ENCODE measurements around the gene GRB10.

Gene GRB10

GRCh38 chr7:50644114-50644513 is 138.6 kb downstream of the GRB10 start:
- TF ChIP-seq CTCF (IDR thresholded peaks at IDR 0.05; ENCODE audit: unreplicated experiment in 3 of 3): no peak
- Mint-ChIP-seq H3K27me3 (ENCODE audit: low read depth) (peaks cover 3% of the 10 kb centered on the region), H3K4me3 (no peak overlapping the region), H3K4me1 (peaks cover 10% of the 10 kb centered on the region), H3K9me3 (no peaks in the 10 kb centered on the region), H3K36me3 (ENCODE audit: low read depth) (peaks cover 23% of the 10 kb centered on the region), H3K27ac (no peak overlapping the region)

- H3K4me1 Mint-ChIP-seq: peaks cover 10% of the 10 kb centered on the region
- H3K27me3 Mint-ChIP-seq (ENCODE audit: low read depth): peaks cover 3% of the 10 kb centered on the region
- H3K9me3 Mint-ChIP-seq: peaks cover 14% of the 10 kb centered on the region
- H3K27ac Mint-ChIP-seq: no peak overlapping the region
- peaks cover 32% of the 10 kb centered on the region for H3K36me3 Mint-ChIP-seq (ENCODE audit: low read depth)
- TF ChIP-seq CTCF (IDR thresholded peaks at IDR 0.05; ENCODE audit: unreplicated experiment in 3 of 3): no peak
- no peak overlapping the region for H3K4me3 Mint-ChIP-seq
Measured at GRCh38 chr7:50641442-50642405, 141.0 kb downstream of the GRB10 start.

- Mint-ChIP-seq H3K4me3 (no peak overlapping the region), H3K27ac (no peak overlapping the region), H3K36me3 (ENCODE audit: low read depth) (peaks cover 38% of the 10 kb centered on the region), H3K27me3 (ENCODE audit: low read depth) (peaks cover 3% of the 10 kb centered on the region), H3K4me1 (peaks cover 10% of the 10 kb centered on the region), H3K9me3 (peaks cover 20% of the 10 kb centered on the region)
- TF ChIP-seq CTCF (IDR thresholded peaks at IDR 0.05; ENCODE audit: unreplicated experiment in 3 of 3): no peak
Measured at GRCh38 chr7:50640779-50641178, 141.9 kb downstream of the GRB10 start.

GRCh38 chr7:50640256-50640655 is 142.4 kb downstream of the GRB10 start:
- Mint-ChIP-seq H3K4me1 (peaks cover 10% of the 10 kb centered on the region), H3K36me3 (ENCODE audit: low read depth) (peaks cover 42% of the 10 kb centered on the region), H3K4me3 (no peak overlapping the region), H3K9me3 (peaks cover 24% of the 10 kb centered on the region), H3K27me3 (ENCODE audit: low read depth) (peaks cover 3% of the 10 kb centered on the region), H3K27ac (no peak overlapping the region)
- no peak for TF ChIP-seq CTCF (IDR thresholded peaks at IDR 0.05; ENCODE audit: unreplicated experiment in 3 of 3)

GRCh38 chr7:50637725-50638643 is 144.7 kb downstream of the GRB10 start:
- Mint-ChIP-seq H3K9me3 (peaks cover 42% of the 10 kb centered on the region), H3K27ac (no peak overlapping the region), H3K4me1 (peaks cover 10% of the 10 kb centered on the region), H3K4me3 (no peak overlapping the region), H3K36me3 (ENCODE audit: low read depth) (peaks cover 64% of the 10 kb centered on the region), H3K27me3 (ENCODE audit: low read depth) (no peaks in the 10 kb centered on the region)
- TF ChIP-seq CTCF (IDR thresholded peaks at IDR 0.05; ENCODE audit: unreplicated experiment in 3 of 3): no peak

Measured in nephron (organoid).